ENCODE data around the gene ISYNA1.
A peak's percentile ranks its signal among the peaks of the same experiment; 100 is the strongest.

The ISYNA1 gene

DNA sequence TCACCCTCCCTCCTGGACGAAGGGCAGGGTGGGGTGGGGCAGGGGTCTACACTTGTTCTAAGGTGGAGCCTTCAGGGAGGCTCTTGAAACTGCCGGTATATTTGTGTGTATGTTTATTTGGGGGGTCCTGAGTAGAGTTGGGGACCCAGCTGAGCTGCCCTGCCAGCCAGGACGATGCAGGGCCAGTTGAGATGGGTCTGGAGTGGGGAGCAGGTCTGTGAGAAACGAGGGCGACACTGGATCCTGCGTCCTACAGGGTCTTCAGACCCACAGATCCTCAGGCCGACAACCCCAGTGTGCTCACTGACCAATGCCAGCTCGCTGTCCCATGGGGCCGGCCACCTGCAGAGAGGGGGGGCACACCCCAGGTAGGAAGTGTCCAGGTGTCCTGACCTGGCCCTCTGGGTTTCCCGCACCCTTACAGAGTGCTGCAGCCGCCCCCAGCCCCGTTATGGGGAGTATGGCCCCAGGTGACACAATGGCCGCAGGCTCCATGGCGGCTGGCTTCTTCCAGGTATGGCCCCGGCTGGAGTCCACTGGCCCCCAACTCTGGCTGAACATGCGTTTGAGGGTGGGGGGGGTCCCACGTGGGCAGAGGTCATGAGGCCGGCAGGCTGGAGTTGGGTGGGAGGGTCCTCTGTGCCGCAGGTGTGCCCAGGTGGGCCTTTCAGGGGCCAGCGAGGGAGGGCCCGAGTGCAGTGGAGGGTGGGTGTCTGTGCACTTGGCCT lies 7.4 kb downstream of the ISYNA1 start:
- no peak for DNase-seq

DNA sequence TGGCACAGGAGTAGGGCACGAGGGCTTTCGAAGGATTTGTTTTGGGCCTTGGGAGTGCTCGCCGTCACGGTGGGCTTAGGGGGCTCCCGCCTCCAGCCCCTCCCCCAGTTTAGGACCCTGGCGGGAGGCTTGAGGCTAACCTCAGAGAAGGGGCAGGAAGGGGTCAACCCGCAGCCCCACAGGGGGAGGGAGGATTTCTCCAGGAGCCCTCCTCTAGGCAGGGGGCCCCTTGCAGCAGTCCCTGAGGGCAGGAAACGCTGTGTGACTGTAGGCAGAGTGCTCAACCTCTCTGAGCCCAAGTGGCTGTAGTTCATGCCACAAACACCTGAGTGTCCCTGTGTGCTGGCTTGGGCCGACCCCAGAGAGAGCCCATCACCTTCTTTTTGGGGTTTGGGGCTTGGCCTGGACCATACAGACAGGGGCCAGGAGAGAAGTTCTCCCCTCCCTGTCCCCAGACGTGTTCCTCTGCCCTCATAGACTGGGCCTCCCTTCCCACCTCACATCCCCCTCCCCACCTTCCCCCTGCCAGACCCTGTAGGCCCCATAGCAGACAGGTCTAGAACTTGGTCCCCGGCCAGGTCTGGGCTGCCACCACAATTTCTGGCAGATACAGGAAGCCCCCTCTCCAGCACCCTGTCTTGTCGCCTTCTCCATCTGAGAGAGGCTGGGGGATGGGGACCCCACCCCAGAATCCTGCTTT lies 8.1 kb downstream of the ISYNA1 start:
- no peak for DNase-seq

DNA sequence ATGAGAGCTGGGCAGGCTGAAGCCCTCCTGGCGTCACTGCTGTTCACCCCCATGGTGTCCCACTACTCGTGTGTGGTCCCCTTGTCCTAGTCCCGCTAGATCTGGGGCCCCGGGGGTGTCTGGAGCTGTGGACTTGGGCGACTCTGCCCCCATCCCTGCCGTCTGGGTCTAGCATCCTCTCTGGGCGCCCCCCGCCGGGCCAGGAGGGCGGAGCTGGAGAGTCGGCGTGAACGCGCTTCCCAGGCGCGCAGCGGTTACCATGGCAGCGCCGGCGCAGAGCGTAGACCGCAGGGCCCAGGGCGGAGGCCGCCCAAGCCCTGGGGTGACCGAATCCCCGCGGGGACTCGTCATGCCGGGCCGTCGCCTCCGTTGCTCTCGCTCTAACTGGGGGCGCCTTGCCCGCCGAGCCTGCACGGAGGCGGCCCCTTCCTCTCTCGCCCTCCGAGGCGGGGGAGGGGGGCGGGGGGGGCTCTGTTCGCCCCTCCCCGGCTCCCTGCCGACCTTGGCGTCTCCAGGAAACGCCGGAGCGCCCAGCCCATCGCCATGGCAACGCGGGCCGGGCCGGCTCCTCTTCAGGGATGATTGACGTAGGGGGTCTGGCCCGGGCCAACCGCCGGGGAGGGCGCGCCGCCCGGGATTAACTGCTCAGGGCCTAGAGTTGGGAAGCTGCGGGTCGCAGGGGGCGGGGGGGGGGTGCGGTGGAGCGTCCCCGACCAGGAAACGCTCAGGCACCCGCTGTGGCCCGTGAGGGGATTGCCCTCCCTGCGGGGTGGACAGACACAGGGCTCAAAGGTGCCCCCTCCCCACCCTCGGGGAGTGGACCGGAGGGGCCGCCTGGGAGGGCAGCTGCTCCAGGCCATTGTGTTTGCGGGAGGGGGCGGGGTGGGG lies 8.9 kb downstream of the ISYNA1 start:
- peak; percentile 50 for DNase-seq

DNA sequence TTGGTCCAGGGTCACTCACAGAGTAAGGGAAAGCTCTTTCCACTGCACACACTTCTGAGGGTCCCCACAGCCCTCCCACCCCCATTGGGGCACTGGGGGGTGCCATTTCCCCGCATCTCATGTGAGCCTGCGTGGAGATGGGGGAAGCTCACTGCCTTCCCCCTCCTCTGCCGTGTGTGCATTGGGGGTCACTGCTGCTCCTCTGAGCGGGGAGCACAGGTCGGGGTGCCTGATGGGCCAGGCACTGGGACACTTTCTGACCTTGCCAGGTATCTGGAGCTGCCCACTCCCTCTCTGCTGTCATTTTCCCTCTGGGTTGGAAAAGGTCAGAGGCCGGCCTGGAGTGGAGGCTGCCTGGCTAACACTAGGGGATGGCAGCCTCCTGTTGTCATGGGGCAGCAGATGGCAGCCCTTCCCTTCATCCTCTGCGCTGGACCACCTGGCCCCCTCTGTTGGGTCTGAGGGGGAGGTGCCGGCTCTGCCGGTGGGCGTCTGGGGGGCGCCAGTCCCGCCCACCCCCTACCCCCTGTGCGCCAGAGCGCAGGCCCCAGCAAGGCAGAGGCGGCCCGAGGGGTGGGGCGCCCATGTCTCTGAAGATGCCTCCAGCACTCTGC lies 9.7 kb downstream of the ISYNA1 start:
- no peak for DNase-seq

DNA sequence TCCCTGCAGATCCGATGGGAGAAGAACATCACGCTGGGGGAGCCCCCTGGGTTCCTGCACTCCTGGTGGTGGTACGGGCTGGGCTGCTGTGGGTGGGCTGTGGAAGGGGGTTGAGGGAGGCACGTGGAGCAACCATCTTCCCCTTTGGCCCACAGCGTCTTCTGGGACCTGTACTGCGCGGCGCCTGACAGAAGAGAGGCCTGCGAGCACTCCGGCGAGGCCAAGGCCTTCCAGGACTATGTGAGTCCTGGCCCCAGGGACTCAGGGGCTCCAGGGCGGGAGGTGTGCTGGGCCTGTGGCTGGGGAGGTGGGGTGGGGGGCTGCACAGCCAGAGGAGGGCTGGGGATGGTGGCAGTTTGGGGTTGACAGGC lies 10.2 kb downstream of the ISYNA1 start:
- no peak for DNase-seq

DNA sequence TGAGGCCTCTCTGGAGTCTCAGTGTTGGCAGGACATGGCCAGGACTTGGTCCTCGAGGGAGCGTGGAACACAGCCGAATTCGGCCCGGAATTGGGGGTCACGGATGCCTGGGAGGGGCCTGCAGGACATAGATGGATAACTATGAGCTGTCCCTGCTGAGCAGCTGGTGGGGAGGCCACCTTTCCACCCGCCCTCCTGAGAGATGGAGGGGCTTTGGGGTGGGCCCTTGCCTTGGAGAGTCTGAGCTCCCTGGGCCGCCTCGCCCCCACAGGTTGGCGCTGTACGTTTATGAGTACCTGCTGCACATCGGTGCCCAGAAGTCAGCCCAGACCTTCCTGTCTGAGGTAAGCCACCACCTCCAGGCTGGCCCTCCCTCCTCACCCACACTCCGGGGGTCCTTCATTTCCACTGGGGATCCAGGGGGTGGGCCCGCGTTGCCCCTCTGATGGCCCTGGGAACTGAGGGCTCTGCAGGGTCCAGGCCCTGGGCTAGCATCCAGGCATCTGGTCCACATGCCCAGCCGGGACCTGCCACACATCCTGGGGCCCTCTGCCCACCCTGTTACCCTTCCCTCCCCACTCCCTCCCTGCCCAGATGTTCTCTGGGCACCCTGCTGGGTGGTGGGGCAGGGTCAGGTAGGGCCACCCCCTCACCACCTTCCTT lies 10.7 kb downstream of the ISYNA1 start:
- DNase-seq = no peak

DNA sequence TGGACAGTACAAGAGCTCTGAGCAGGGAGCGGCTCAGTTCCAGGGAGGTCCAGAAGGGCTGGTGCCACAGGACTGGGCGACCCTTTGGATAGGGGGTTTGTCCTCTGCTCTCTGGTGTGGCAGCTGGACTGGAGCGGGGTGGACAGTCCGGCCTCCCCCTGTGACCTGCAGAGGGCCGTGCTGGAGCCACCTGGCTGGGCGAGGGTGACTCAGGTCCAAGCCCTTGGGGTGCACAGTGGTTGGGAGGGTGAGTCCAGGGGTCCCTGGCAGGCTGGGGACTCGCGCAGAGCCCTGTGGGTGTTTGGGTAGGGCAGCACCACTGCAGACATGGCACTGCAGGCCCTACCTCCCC lies 11.5 kb downstream of the ISYNA1 start:
- DNase-seq = no peak

DNA sequence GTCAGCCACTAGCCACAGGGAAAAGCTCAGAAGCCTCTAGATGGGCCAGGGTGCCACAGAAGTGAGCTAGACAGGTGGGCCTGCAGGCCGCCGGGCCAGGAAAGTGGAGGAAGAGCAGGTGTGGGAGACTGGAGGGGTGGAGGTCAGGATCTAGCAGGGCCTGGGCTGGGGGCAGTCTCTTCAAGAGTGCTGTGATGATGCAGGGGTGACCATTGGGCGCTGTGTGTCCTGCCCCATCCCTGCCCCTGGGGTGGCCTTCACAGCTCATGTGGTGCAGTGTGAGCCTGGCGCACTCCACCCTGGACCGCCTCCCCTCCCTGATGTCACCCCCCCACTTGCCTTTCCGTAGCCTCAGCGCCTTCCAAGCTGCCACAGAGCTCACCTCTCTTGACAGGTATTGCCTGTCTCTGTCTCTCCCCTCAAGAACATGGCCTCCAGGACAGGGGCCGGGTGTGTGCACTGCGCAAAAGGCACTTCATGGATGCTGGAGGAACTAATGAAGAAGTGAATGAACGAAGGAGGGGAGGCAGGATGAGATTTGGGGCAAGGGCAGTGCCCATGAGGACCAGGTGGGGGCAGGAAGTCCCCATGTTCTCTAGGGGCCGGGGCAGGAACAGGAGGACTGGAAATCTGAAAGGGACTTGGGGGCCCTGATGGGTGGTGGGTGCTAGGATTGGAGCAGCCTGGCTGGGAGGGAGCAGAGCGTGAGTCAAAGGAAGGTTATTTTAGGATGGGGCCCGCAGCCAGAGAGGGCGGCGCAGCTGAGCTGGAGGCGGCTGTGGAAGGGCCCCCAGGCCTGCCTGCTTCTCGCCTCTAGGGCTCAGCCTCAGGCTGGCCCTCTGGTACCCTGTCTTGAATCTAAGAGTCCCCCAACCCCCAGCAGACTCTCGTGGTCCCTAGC lies 12.2 kb downstream of the ISYNA1 start:
- DNase-seq = no peak

DNA sequence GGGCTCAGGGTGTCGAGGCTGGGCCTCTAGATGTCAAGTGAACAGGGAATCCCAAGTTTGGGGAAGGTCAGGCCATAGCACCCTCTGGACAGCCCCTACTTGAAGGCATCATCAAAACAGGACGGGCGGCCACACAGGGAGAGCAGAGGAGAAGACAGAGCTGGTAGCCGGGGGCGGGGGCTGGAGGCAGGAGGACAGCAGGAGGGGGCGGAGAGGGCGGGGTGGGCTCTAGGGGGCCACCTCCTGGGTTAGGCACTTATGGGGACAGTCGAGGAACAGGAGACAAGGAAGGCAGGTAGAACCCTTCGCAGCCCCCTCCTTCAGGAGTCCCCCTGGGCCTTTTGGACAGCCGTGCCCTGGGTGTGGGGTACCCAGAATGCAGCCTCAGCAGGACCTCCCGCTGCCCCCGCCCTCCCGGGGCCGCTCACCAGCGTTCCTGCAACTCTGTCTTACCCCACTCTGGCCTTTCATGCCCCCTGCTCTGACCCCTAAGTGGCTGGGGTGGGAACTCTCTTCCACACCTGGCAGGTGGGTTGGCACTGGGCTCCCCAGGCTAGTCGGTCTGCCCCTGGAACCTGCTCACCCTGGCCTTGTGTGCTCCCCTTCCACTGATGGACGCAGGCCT lies 12.9 kb downstream of the ISYNA1 start:
- DNase-seq = no peak

DNA sequence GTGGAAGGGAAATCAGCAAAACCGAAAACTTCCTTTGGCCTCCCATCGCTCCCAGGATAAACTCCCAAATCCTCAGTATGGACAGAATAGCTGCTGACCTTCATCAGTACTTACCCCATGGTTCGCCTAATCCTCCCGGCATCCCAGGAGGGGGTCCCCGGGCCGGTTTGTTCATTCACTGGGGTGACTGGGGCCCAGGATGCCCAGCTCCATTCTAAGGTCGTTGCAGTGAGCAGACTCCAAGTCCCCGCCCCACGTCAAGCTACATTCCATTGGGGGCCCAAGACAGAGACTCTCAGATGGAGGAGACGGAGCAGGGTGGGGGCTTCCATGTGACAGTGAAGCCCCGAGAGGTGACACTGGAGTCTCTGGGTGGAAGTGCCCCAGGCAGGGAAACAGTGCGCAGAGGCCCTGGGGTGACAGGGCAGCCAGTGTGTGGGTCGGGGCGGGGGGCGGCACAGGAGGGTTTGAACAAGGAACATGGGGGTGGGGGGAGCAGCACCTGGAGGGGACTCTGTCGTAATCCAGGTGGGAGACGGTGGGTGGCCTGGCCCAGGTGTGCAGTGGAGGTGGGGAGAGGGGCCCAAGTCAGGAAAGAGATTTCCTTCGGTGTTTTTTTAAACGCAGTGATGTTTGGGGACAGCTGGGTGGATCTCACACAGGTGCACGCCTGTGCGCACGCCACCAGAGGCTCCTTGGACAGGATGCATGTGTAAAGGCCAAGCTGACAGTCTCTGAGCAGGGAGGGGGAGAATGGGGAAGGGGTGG lies 13.6 kb downstream of the ISYNA1 start:
- DNase-seq = no peak

DNA sequence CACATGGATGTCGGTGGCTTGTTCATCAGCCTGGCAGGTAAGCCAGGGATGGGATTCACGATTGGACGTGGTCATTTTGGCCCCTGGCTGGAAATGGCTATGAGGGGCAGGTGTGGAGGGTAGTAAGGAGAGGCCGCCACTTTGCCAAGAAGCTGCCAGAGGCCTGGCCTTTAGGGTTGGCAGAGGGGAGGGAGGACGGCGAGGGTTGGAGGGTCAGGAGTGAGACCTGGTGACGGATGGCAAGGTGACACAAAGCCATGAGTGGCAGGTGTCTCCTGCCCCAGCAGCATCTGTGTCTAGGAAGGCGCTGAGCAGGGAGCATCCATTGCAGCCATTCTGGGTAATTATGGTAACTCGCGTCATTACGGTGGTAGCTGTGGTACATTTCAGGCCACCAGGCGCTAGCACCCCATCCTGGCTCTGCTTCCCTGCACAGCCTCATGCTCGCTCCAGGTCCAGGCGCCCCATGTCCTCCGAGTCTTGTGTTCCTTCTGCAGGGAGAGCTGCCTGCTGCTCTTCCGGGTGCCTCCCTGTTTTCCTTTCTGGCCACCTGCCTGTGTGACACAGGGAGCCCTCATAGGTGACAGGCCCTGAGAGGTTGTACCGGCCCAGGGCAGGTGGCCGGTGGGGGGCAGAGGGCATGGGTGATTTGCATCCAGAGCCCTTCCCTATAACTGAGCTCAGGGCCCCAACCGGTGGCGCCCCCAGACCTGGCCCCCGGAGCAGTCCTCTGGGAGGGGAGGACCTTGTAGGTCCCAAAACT lies 14.5 kb downstream of the ISYNA1 start:
- no peak for DNase-seq

DNA sequence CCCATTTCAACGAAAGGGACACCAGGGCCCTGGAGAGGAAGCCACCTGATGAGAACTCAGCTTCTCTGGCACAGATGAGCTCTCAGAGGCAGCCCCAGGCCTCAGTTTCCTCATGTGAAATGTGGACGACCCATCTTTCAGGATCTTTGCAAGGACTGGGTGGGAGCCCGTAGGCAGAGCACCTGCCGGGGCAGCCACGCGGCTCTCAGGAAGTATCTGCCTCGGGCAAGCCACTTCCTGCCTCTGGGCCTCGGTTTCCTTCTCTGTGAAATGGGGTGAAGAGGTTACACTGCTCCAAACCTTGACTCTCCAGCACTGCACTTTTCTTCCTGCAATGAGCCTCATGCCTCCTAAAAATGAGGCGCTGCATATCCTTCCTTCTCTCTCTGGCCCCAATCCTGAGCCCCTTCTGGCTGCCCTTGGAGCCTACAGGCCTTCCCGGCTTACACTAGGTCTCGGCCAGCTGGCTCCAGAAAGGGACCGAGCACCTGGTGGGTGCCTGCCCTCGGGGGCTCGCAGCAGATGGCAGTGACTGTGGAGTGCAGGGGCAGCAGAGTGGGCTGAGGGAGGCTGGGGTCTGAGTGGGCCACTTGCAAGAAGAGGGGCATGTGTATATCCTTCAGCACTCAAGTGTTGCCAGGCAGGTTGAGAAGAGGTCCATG lies 15.3 kb downstream of the ISYNA1 start:
- DNase-seq = no peak

DNA sequence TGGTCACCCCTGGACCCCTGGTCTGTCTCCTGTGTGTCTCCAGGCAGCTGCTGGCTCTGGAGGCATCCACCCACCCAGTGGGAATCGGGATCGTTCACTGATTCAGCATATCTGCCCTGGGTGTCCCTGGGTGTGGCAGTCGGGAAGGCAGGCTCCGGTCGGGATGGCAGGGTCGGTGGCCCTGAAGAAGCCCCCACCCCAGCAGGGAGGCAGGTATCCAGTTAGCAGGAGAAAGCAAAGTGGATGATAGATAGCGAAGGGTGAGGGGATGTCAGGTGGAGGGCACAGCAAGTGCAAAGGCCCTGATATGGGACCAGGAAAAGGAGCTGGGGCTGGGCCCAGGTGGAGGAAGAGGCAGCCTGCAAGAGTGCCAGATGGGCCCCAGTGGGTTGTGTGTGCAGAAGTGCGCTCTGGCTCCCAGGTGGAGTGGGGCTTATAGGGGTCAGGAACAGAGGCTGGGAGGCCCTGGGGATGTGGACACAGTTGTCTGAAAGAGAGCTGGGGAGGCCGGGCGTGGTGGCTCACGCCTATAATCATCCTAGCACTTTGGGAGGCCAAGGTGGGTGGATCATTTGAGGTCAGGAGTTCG lies 16.5 kb downstream of the ISYNA1 start:
- DNase-seq = no peak

DNA sequence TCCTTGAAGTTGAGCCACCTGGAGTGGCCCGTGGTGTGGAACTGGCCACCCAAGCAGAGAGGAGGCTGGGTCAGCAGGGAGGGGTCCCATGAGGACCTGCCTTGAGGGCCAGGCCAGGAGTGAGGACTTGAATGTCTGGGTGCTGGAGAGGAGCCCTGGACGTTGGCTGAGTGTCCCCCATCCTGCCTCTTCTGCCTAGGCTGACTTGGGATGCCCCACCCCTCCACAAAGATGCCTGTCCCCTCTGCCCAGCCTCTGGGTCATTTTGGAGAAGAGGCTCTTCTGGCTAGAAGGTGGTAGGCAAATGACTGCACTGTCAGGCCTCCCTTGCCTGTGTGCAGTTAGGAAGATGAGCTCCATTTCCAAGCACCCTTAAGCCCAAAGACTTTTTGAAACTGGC lies 17.0 kb downstream of the ISYNA1 start:
- DNase-seq = no peak

DNA sequence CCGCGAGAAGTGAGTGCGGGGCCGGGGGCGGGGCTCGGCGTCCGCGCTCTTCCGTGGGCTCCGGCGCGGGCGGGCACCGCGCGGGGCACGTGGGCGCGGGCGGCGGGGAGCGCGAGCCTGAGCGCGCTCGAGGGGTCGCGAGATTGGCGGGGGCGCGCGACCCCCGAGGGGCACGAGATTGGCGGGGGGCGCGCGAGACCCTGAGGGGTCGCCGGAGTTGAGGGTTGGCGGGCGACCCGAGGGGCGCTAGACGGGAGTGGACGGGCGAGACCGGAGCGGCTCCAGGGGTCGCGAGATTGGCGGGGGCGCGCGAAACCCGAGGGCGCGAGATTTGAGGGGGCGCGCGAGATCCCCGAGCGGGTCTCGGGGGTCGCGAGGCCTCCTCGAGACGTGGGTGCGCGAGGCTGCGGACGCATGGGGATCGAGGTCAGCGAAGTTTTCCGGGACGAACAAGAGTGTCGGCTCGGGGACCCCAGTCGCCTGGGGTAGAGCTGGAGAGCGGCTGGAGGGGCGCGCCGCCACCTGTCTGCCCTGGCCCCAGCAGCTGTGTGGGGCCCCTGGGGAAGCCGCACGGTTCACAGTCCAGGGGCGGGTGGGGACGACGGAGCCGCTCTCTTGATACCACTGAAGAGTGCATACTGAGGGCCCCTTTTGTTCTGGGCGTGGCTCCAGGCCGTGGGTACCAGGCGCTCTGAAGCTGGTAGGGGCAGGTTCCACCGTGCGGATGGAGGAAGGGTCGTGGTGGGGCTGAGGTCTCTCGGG lies 18.1 kb downstream of the ISYNA1 start:
- DNase-seq = no peak

DNA sequence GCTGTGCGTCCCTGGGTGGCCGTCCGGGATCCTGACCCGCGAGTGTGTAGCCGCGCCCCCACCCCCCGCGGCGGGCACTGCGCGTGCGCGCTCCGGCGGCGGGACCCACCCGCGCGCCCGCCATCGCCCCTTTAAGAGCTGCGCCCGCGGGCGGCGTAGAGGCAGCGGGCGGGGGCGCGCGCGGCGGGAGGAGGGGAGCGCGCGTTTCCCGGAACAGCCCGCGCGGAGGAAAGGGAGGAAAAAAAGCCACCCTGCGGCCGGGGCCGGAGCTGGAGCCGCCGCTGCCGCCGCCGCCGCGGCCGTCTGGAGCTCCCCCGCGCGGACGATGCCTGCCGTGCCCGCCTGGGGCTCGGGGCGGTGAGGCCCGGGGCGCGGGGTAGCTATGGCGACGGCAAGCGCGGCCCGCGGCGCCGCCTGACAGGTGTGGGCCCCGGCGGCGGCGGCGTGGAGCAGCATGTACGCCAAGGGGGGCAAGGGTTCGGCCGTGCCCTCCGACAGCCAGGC lies 18.7 kb downstream of the ISYNA1 start, which contains the start of gene SSBP4:
SSBP4 (plus strand) TSS at position 204 of the 504 bp plus-strand sequence; CDS start at position 455, 251 bp downstream.
- peak; percentile 41 for DNase-seq

DNA sequence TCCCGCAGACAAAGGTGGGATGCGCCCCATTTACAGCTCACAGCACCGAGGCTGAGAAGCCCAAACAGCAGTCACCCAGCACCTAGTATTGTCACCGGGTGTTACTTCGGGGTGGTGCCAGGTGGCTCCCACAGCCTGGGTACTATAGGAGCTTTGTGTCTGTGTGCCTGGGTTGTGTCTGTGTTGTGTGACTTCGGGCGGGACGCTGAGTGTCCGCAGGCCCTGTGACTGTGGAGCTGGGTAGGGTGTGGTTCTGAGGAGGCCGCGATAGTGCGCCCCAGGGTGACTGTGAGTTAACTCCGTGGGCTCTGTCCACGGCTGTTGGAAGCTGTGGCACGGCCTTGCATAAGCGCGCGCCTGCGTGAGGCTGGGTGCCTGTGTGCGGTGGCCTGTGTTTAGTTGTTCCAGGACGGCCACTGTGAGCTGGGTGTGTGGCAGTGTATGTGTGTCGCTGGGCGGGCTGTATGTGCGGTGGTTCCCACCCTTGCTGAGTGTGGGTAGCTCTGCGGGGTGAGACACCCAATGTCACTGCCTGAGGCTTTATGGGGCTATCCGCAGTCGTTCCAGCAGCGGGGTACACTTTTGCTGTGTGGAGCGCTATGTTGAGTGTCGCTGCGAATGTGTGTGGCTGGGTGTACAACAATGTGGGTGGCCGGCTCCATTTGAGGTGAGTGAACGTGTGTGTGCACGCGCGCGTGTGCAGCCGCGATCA lies 19.3 kb downstream of the ISYNA1 start:
- no peak for DNase-seq

Data from NCI-H526 treated with DMSO at 0.1 percent for 48 hours (cell line).